Prostate gland (tissue), 2 donors: ENCODE results near the gene RIC8B.

Source experiments
- CTCF ChIP-seq, 4 experiments: fragments of 200-600 bp in 2 of 4; fragments of 450-650 bp in 2 of 4; sonication (generic) in 2 of 4; IDR thresholded peaks; 1 replicate in 3 of 4; 2 replicates in 1 of 4; pipeline ENCODE4 v1.5.1; 2016 to 2019; ENCODE audit warnings: antibody characterized with exemption in 4 of 4, mild to moderate bottlenecking in 2 of 4, moderate library complexity in 2 of 4
- POLR2AphosphoS5 ChIP-seq: sonication (generic); formaldehyde crosslinking; IDR thresholded peaks from one replicate; pipeline ENCODE4 v1.6.1; 2017; ENCODE audit warnings: antibody characterized with exemption

- no peak for TF ChIP-seq POLR2AphosphoS5
- no peak for TF ChIP-seq CTCF (IDR thresholded peaks at IDR 0.05)
These were observed 76.8 kb downstream of the RIC8B start for GRCh38 chr12:106851306-106851705.
